HFF-Myc (cell line): Measurements from ENCODE around the gene CDC42BPA.

Experiments used
- DNase-seq: peaks from one replicate; pipeline ENCODE4 v3.0.0-alpha.2; 2011; ENCODE audit warnings: low read depth; ENCODE audit errors: extremely low read depth
- H3K4me3 ChIP-seq: replicated peaks from 2 replicates; pipeline ENCODE4 v1.5.1; 2011; ENCODE audit warnings: low read depth, mild to moderate bottlenecking, control low read depth, low read length
- TF ChIP-seq, protein P1 (sequence below): IDR thresholded peaks from 2 replicates; pipeline ENCODE4 v1.5.1; 2012; ENCODE audit warnings: mild to moderate bottlenecking, low read depth, low read length, control low read depth; ENCODE audit errors: missing control alignments

The CDC42BPA gene

GRCh38 chr1:227066999-227067398 lies 251.3 kb downstream of the CDC42BPA start:
- no peak overlapping the region for H3K4me3 ChIP-seq
- DNase-seq: no peak
- TF ChIP-seq, protein P1, sequence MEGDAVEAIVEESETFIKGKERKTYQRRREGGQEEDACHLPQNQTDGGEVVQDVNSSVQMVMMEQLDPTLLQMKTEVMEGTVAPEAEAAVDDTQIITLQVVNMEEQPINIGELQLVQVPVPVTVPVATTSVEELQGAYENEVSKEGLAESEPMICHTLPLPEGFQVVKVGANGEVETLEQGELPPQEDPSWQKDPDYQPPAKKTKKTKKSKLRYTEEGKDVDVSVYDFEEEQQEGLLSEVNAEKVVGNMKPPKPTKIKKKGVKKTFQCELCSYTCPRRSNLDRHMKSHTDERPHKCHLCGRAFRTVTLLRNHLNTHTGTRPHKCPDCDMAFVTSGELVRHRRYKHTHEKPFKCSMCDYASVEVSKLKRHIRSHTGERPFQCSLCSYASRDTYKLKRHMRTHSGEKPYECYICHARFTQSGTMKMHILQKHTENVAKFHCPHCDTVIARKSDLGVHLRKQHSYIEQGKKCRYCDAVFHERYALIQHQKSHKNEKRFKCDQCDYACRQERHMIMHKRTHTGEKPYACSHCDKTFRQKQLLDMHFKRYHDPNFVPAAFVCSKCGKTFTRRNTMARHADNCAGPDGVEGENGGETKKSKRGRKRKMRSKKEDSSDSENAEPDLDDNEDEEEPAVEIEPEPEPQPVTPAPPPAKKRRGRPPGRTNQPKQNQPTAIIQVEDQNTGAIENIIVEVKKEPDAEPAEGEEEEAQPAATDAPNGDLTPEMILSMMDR: no peak

DNA sequence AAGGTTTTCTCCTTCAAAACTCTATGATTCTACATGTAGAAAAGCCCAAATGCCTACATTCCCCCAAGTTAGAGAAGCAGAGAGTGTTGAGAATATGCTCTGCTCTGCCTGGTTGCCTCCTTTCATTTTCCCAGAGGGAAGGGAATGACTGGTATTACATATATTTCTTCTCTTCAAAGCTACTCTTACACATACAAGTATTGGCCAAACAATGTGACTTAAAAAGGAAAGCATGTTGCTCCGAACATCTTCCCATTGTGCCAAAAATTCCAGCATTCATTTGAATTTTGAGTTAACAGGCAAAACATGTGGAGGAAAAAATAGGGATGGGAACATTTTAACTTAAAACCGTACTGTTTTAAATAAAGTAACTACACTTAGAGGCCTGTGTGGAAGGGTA lies 253.0 kb downstream of the CDC42BPA start:
- TF ChIP-seq, protein P1: no peak
- DNase-seq: no peak
- no peak overlapping the region for H3K4me3 ChIP-seq

GRCh38 chr1:227062306-227062705 lies 256.0 kb downstream of the CDC42BPA start:
- TF ChIP-seq, protein P1: no peak
- no peak overlapping the region for H3K4me3 ChIP-seq
- DNase-seq: no peak

- no peak for DNase-seq
- H3K4me3 ChIP-seq: no peak overlapping the region
- TF ChIP-seq, protein P1: no peak
These were observed 259.2 kb downstream of the CDC42BPA start for GRCh38 chr1:227059076-227059475.

DNA sequence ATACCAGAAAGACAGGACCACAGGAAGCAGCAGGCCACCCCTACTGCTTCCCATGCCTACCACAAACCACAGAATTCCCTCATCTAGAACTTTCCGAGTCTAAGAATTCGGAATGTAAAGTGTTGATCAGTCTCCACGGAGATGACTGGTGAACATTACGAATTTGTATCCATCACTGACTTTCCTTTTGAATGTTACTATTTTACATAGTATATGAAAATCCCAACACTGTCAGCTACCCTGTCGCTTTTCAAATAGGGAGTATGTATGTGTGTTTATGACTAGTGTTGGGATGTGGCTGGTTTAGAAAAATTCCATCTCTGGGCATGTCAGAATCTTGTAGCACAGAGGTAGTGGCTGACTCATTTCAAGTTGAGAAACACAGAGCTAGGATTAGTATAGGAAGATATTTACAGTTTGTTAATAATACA lies 260.0 kb downstream of the CDC42BPA start:
- DNase-seq: no peak
- TF ChIP-seq, protein P1: no peak
- H3K4me3 ChIP-seq: no peak overlapping the region

- TF ChIP-seq, protein P1: no peak
These were observed 269.0 kb downstream of the CDC42BPA start for GRCh38 chr1:227049253-227049652.

GRCh38 chr1:227043755-227044154 lies 274.5 kb downstream of the CDC42BPA start:
- TF ChIP-seq, protein P1: no peak
- H3K4me3 ChIP-seq: no peak overlapping the region
- DNase-seq: no peak

More at GRCh38 chr1:227049253-227049652, 269.0 kb downstream of the CDC42BPA start:
- no peak overlapping the region for H3K4me3 ChIP-seq
- DNase-seq: no peak
